ENCODE data around the gene ANXA9. TPM values are rescaled to one million over a fixed set of nuclear protein-coding genes. Genes with fewer than 3 reads are reported as not detected.

ANXA9 gene
- total RNA-seq, 1 donor from 2014 or later = 39.7 TPM

Other genes with a start within 250 kb of the ANXA9 start
- gene CTSS, start 216.5 kb upstream of the ANXA9 start, total RNA-seq = 77.3 TPM
- gene CTSK, start 174.0 kb upstream of the ANXA9 start, total RNA-seq = 26.5 TPM
- gene ARNT, start 105.7 kb upstream of the ANXA9 start, total RNA-seq = 47.0 TPM
- gene CTXND2, start 95.2 kb upstream of the ANXA9 start, total RNA-seq = not detected
- gene SETDB1, start 55.9 kb upstream of the ANXA9 start, total RNA-seq = 56.9 TPM
- 138 TPM for gene CERS2, start 7.5 kb upstream of the ANXA9 start, total RNA-seq
- 34.0 TPM for gene MINDY1, start 24.6 kb downstream of the ANXA9 start, total RNA-seq
- 26.7 TPM for gene PRUNE1, start 26.2 kb downstream of the ANXA9 start, total RNA-seq
- gene BNIPL, start 54.3 kb downstream of the ANXA9 start, total RNA-seq = 10.5 TPM
- gene C1orf56, start 65.5 kb downstream of the ANXA9 start, total RNA-seq = 5.9 TPM
- gene CDC42SE1, start 77.3 kb downstream of the ANXA9 start, total RNA-seq = 172 TPM
- gene MLLT11, start 78.1 kb downstream of the ANXA9 start, total RNA-seq = 1.4 TPM
- 26.6 TPM for gene GABPB2, start 88.5 kb downstream of the ANXA9 start, total RNA-seq
- 6.2 TPM for gene SEMA6C, start 164.3 kb downstream of the ANXA9 start, total RNA-seq
- gene TNFAIP8L2, start 174.4 kb downstream of the ANXA9 start, total RNA-seq = 0.34 TPM
- gene LYSMD1, start 183.6 kb downstream of the ANXA9 start, total RNA-seq = 12.0 TPM
- 24.2 TPM for gene SCNM1, start 183.9 kb downstream of the ANXA9 start, total RNA-seq
- gene TMOD4, start 193.7 kb downstream of the ANXA9 start, total RNA-seq = 2.0 TPM
- 52.1 TPM for gene VPS72, start 207.9 kb downstream of the ANXA9 start, total RNA-seq
- gene PIP5K1A, start 216.3 kb downstream of the ANXA9 start, total RNA-seq = 55.9 TPM

All from ureter (tissue), 1 donor.